Mucosa of rectum (tissue), 2 donors: ENCODE data around the gene MTG1.

Experiments
- H3K27ac ChIP-seq, 2 donors: one replicate each; pipeline ENCODE4 v1.7.0; 2013; ENCODE audit warnings: inconsistent platforms in 2 of 2, low read depth in 2 of 2, low read length in 2 of 2
- H3K27me3 ChIP-seq, 2 donors: one replicate each; pipeline ENCODE4 v1.7.0; 2013; ENCODE audit warnings: low read length in 2 of 2; ENCODE audit not compliant: control insufficient read depth in 2 of 2, insufficient read depth in 2 of 2
- H3K36me3 ChIP-seq, 2 donors: one replicate each; pipeline ENCODE4 v1.7.0; 2013; ENCODE audit warnings: low read length in 2 of 2; ENCODE audit not compliant: control insufficient read depth in 2 of 2, insufficient read depth in 2 of 2
- H3K4me1 ChIP-seq, 2 donors: one replicate each; pipeline ENCODE4 v1.7.0; 2013; ENCODE audit warnings: low read length in 2 of 2, mild to moderate bottlenecking in 1 of 2; ENCODE audit not compliant: control insufficient read depth in 2 of 2, insufficient read depth in 2 of 2
- H3K4me3 ChIP-seq, 2 donors: one replicate each; pipeline ENCODE4 v1.7.0; 2013; ENCODE audit warnings: low read length in 2 of 2
- H3K9ac ChIP-seq, 2 donors: one replicate each; pipeline ENCODE4 v1.7.0; 2013; ENCODE audit warnings: low read length in 2 of 2, low read depth in 1 of 2, mild to moderate bottlenecking in 1 of 2
- H3K9me3 ChIP-seq, 2 donors: one replicate each; pipeline ENCODE4 v1.7.0; 2013; ENCODE audit warnings: low read length in 2 of 2; ENCODE audit not compliant: control insufficient read depth in 2 of 2
- donor health status: healthy.
- donor health status: Normal muscosa, but diverticular disease.

The MTG1 gene

GRCh38 chr10:133453516-133454203 lies 59.7 kb downstream of the MTG1 start, which contains the start of gene SCART1:
TSS of gene SCART1 (plus strand) at chr10:133453945. CDS start at chr10:133453998, 53 bp downstream.
- H3K4me3 ChIP-seq, result no peak within 1 kb of the TSS
- no peak within 1 kb of the TSS for H3K9ac ChIP-seq
- H3K4me1 ChIP-seq, result no peaks in the 10 kb centered on the region
- H3K27me3 ChIP-seq, result no peaks in the 10 kb centered on the region
- no peaks in the 10 kb centered on the region for H3K36me3 ChIP-seq
- no peaks in the 10 kb centered on the region for H3K9me3 ChIP-seq
- no peak within 1 kb of the TSS for H3K27ac ChIP-seq

- Histone ChIP-seq H3K4me3 (no peak overlapping the region), H3K9ac (no peak overlapping the region), H3K9me3 (no peaks in the 10 kb centered on the region), H3K36me3 (no peaks in the 10 kb centered on the region), H3K27ac (no peak overlapping the region), H3K4me1 (no peaks in the 10 kb centered on the region), H3K27me3 (no peaks in the 10 kb centered on the region)
Measured at GRCh38 chr10:133454204-133454893, 60.4 kb downstream of the MTG1 start.

DNA sequence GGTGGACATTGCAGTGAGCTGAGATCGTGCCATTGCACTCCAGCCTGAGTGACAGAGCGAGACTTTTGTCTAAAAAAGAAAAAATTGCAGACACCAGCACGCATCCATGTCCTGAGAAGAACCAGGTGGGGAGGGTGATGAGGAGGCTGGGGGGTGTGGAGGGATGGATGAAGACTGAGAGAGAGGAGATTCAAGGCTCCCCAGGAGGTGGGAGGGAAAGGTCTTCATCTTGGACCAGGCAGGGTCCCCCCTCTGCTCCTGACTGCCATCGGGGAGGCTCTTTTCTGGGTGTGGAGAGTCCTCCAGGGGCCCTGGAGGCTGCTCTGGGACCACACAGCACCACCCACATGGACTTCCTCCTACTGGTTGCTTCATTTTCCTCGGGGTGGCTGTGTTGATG lies 61.2 kb downstream of the MTG1 start:
- no peak overlapping the region for H3K9ac ChIP-seq
- no peak overlapping the region for H3K27ac ChIP-seq

GRCh38 chr10:133455611-133456031 lies 61.7 kb downstream of the MTG1 start:
- no peaks in the 10 kb centered on the region for H3K9me3 ChIP-seq
- no peaks in the 10 kb centered on the region for H3K27me3 ChIP-seq
- H3K36me3 ChIP-seq, result no peaks in the 10 kb centered on the region
- no peak overlapping the region for H3K4me3 ChIP-seq
- H3K9ac ChIP-seq, result no peak overlapping the region
- H3K4me1 ChIP-seq, result no peaks in the 10 kb centered on the region
- no peak overlapping the region for H3K27ac ChIP-seq

More for the DNA sequence above, 61.2 kb downstream of the MTG1 start:
- no peaks in the 10 kb centered on the region for H3K36me3 ChIP-seq
- H3K4me1 ChIP-seq, result no peaks in the 10 kb centered on the region
- H3K4me3 ChIP-seq, result no peak overlapping the region
- no peaks in the 10 kb centered on the region for H3K9me3 ChIP-seq
- no peaks in the 10 kb centered on the region for H3K27me3 ChIP-seq

DNA sequence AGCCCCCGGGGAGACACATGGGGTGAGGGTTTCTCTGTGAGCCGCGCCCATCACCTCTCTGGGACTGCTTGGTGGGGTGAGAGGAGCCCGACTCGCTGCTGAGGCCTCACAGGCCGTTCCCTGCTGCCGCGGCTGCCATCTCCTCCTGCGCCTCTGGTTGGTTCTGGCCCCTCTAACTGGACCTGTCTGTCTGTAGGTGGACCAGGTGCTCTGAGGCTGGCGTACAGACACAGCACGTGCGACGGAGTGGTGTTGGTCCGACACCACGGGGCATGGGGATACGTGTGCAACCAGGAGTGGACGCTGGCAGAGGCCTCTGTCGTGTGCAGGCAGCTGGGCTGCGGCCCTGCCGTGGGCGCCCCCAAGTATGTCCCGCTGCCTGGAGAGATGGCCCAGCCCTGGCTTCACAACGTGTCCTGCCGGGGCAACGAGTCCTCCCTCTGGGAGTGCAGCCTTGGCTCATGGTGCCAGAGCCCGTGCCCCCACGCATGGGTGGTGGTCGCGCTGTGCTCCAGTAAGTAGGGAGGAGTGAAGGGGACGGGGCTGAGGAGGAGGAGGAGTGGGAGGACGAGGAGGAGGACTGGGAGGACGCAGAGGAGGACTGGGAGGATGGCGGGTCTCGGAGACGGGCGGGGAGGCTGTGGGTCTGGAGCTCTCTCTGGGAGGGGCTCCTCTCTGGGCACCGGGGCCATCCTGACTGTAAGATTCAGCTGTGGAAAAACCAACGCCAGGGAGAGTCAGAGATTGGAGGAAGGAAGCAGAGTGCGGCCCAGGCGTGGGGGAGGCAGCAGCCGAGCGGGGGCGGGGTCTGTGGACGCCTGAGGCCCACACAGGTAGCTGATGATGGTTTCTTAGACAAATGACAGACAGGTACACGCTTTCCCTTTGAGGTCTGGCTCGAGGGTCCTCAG lies 62.3 kb downstream of the MTG1 start:
- Histone ChIP-seq H3K9ac (no peak overlapping the region), H3K4me3 (no peak overlapping the region), H3K9me3 (no peaks in the 10 kb centered on the region), H3K4me1 (no peaks in the 10 kb centered on the region), H3K27ac (no peak overlapping the region), H3K36me3 (no peaks in the 10 kb centered on the region), H3K27me3 (no peaks in the 10 kb centered on the region)

- no peaks in the 10 kb centered on the region for H3K36me3 ChIP-seq
- no peak overlapping the region for H3K9ac ChIP-seq
- H3K27ac ChIP-seq, result no peak overlapping the region
- H3K9me3 ChIP-seq, result no peaks in the 10 kb centered on the region
- no peaks in the 10 kb centered on the region for H3K27me3 ChIP-seq
- no peaks in the 10 kb centered on the region for H3K4me1 ChIP-seq
- no peak overlapping the region for H3K4me3 ChIP-seq
Measured at GRCh38 chr10:133457100-133457841, 63.3 kb downstream of the MTG1 start.

- no peak overlapping the region for H3K27ac ChIP-seq
- H3K36me3 ChIP-seq, result no peaks in the 10 kb centered on the region
- H3K4me3 ChIP-seq, result no peak overlapping the region
- no peak overlapping the region for H3K9ac ChIP-seq
- no peaks in the 10 kb centered on the region for H3K4me1 ChIP-seq
- no peaks in the 10 kb centered on the region for H3K27me3 ChIP-seq
- no peaks in the 10 kb centered on the region for H3K9me3 ChIP-seq
Measured at GRCh38 chr10:133458021-133458709, 64.2 kb downstream of the MTG1 start.

DNA sequence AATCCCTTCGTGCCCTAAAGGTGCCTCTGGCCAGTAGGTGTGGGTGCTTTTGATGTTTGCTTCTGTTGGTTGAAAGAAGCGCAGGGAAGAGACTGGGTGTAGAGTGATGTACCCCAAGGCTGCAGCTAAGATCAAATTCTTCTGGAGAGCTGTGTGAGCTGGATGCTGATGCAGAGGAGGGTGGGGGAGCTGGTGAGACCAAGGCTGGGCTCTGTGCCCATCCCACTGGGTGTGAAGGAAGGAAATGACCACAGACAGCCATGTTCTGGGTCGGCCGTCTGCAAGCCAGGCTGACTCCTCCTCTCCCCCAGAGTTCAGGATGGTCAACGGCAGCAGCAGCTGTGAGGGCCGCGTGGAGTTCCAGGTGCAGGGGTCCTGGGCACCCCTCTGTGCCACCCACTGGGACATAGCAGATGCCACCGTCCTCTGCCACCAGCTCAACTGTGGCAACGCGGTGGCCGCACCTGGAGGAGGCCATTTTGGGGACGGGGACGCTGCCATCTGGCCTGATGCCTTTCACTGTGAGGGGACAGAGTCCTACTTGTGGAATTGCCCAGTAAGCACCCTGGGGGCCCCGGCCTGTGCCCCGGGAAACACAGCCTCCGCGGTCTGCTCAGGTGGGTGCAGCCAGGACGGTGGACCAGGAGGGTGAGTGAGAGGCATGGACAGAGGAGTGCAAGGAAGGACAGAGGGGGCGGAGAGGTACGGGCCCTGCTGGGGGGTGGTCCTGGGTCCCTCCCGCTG lies 64.9 kb downstream of the MTG1 start:
- Histone ChIP-seq H3K27me3 (no peaks in the 10 kb centered on the region), H3K36me3 (no peaks in the 10 kb centered on the region), H3K27ac (no peak overlapping the region), H3K9me3 (no peaks in the 10 kb centered on the region), H3K9ac (no peak overlapping the region), H3K4me1 (no peaks in the 10 kb centered on the region), H3K4me3 (no peak overlapping the region)
